Measurements from ENCODE around the gene CHD5. TPM values are rescaled to one million over a fixed set of nuclear protein-coding genes. Genes with fewer than 3 reads are reported as not detected.
A peak's percentile ranks its signal among the peaks of the same experiment; 100 is the strongest.

The CHD5 gene
- total RNA-seq, 1 experiment from 2014 or later = 6.1 TPM

DNA sequence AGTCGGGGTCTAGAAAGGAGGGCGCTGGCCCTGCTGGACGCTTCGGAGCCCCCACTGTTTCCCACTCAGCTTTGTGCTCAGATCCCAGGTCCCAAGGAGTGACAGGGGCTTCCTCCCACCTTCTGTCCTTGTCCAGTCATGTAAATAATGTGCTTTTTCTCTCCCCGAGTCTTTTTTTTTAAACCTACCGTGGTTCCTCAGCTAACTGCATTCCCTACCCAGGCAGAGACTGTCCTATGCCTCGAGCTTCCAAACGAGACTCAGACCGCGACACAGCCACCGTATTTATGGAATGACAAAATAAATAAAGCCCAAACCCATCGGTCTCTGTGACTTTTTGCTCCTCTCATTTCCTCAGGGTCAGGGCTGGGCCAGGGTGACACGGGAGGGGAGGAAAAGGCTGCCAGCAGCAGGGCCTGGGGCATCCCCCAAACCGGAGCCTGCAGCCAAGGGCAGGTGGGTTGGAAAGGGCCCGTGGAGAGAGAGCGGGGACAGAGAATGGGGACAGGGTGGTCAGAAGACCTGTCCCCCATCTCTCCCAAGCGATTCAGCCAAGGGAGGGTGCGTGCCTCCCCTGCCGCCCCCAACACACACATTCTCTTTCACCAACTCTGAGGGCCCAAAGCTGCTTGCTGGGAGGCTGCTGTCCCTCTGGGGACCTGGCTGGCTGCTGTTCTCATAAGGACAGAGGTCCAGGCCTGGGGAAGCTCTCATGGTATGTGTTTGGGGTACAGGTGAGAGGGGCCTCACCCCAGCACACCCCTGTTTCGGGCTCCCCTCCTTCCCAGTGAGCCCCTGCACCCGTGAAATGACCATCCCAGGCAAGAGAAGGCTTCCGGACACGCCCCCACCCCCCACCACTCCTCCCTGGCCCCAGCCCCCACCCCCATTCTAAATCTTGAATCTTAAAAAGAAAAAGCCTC, 79.0 kb downstream of the CHD5 start:
- Histone ChIP-seq H3K9ac (ENCODE audit: low read length) (no peak overlapping the region), H3K79me2 (ENCODE audit: insufficient read depth, low read length) (no peaks in the 10 kb centered on the region), H3K27ac (ENCODE audit: low read depth, low read length) (no peak overlapping the region), H3K4me1 (ENCODE audit: control insufficient read depth in 1 of 2, insufficient read depth in 2 of 2, low read length in 2 of 2) (no peaks in the 10 kb centered on the region; a peak in 2 of 4 replicates), H3K36me3 (ENCODE audit: control insufficient read depth in 1 of 2, insufficient read depth in 2 of 2, low read length in 2 of 2) (no peaks in the 10 kb centered on the region), H2AFZ (ENCODE audit: low read depth, low read length, poor library complexity, severe bottlenecking) (no peak overlapping the region), H3K4me3 (replicated peaks in 1 of 2; ENCODE audit: low read depth in 1 of 2, low read length in 2 of 2) (no peak overlapping the region), H4K20me1 (ENCODE audit: insufficient read depth) (no peaks in the 10 kb centered on the region), H3K9me3 (ENCODE audit: control insufficient read depth in 1 of 2, insufficient read depth in 1 of 2, low read depth in 1 of 2, low read length in 2 of 2) (no peaks in the 10 kb centered on the region), H3K9me2 (ENCODE audit: insufficient read depth) (no peaks in the 10 kb centered on the region), H3K4me2 (ENCODE audit: low read length) (no peak overlapping the region), H3K27me3 (ENCODE audit: insufficient read depth, low read length) (no peaks in the 10 kb centered on the region)
- CTCF ChIA-PET = no interaction called here
- TF ChIP-seq TCF7L2 (IDR thresholded peaks at IDR 0.05; ENCODE audit: borderline replicate concordance, extremely low read depth, insufficient read depth, insufficient read length) (no peak), SRF (IDR thresholded peaks at IDR 0.05; ENCODE audit: low read depth) (no peak), SP1 (IDR thresholded peaks at IDR 0.05; ENCODE audit: low read depth) (no peak)
- no peak for ATAC-seq
- DNase-seq (ENCODE audit: low read depth, low spot score) = no peak
- RAD21 ChIA-PET (ENCODE audit: low non-redundant PET in 1 of 2, low total read pairs in 2 of 2, uncharacterized antibody in 2 of 2, unreplicated experiment in 2 of 2) = no interaction called here
- POLR2A ChIA-PET = no interaction called here
- no TSS peak for BruUV-seq (replicated peaks)
- intact Hi-C loops (cut with micrococcal nuclease) = no loop called here

DNA sequence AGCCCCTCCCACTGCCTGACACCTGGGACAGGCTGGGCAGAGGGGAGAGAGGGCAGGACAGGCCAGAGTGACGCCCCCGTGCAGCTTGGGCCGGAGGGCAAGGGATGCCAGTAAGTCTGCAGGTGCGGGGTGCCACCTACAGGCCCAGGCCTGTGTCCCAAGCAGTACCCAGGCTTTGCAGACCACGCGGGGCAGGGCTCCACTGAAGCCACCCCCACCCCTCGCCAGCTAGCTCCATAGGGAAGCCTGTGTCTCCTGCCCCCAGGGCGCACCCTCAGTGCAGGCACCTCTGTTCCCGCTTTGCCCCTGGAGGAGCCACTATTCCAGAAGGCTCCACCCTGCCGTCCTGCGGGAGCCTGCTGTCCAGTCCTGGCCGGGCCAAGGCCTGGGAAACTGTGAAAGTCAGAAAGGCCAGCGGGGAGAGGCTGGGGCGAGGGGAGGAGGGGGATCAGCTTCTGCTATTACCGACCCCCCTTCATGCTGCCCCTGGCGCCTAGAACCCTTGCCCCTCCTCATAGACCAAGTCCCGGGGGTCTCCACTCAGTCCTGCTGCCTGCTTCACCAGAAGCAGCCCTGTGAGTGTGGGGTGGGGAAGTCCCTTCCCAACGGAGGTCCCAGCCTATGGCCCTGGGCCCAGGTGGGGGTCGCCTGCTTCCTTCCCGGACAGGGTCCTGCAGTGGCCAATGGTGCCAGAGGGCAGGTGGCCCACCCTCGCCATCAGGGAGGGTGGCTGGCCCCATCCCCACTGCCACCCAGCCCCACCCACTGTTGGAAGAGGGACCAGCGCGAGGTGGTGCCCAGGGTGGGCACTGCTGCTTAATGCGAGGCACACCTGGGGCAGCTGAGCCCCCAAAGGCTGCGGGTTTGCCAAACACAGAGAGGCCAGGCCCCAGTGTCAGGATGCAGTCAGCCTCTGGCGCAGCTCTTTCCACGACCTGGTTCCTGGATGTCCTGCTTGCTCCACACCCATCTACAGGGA, 80.0 kb downstream of the CHD5 start:
- BruUV-seq (replicated peaks) = no TSS peak
- ChIA-PET RAD21 (ENCODE audit: low non-redundant PET in 1 of 2, low total read pairs in 2 of 2, uncharacterized antibody in 2 of 2, unreplicated experiment in 2 of 2) (no interaction called here), POLR2A (no interaction called here), CTCF (no interaction called here)
- Histone ChIP-seq H3K4me2 (ENCODE audit: low read length) (no peak overlapping the region), H3K4me1 (ENCODE audit: control insufficient read depth in 1 of 2, insufficient read depth in 2 of 2, low read length in 2 of 2) (no peaks in the 10 kb centered on the region; a peak in 2 of 4 replicates), H2AFZ (ENCODE audit: low read depth, low read length, poor library complexity, severe bottlenecking) (no peak overlapping the region), H3K79me2 (ENCODE audit: insufficient read depth, low read length) (no peaks in the 10 kb centered on the region), H3K9me2 (ENCODE audit: insufficient read depth) (no peaks in the 10 kb centered on the region), H3K27ac (ENCODE audit: low read depth, low read length) (no peak overlapping the region), H3K36me3 (ENCODE audit: control insufficient read depth in 1 of 2, insufficient read depth in 2 of 2, low read length in 2 of 2) (no peaks in the 10 kb centered on the region), H4K20me1 (ENCODE audit: insufficient read depth) (no peaks in the 10 kb centered on the region), H3K9me3 (ENCODE audit: control insufficient read depth in 1 of 2, insufficient read depth in 1 of 2, low read depth in 1 of 2, low read length in 2 of 2) (no peaks in the 10 kb centered on the region), H3K9ac (ENCODE audit: low read length) (no peak overlapping the region), H3K27me3 (ENCODE audit: insufficient read depth, low read length) (no peaks in the 10 kb centered on the region), H3K4me3 (replicated peaks in 1 of 2; ENCODE audit: low read depth in 1 of 2, low read length in 2 of 2) (no peak overlapping the region)
- no peak for DNase-seq (ENCODE audit: low read depth, low spot score)
- ATAC-seq = peak; percentile 81
- TF ChIP-seq SIN3A (IDR thresholded peaks at IDR 0.05; ENCODE audit: low read depth) = no peak
- TF ChIP-seq, protein P1, sequence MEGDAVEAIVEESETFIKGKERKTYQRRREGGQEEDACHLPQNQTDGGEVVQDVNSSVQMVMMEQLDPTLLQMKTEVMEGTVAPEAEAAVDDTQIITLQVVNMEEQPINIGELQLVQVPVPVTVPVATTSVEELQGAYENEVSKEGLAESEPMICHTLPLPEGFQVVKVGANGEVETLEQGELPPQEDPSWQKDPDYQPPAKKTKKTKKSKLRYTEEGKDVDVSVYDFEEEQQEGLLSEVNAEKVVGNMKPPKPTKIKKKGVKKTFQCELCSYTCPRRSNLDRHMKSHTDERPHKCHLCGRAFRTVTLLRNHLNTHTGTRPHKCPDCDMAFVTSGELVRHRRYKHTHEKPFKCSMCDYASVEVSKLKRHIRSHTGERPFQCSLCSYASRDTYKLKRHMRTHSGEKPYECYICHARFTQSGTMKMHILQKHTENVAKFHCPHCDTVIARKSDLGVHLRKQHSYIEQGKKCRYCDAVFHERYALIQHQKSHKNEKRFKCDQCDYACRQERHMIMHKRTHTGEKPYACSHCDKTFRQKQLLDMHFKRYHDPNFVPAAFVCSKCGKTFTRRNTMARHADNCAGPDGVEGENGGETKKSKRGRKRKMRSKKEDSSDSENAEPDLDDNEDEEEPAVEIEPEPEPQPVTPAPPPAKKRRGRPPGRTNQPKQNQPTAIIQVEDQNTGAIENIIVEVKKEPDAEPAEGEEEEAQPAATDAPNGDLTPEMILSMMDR (IDR thresholded peaks at IDR 0.05 in 2 of 3, conservative IDR thresholded peaks at IDR 0.05 in 1 of 3; ENCODE audit: borderline replicate concordance in 1 of 3, insufficient read depth in 1 of 3, low read depth in 2 of 3, low read length in 2 of 3) = peak in 2 of 3 experiments; percentile 25 to 30; a peak in 3 of 6 replicates
- intact Hi-C loops (cut with micrococcal nuclease) = loop anchor here (1.0 kb wide), 1 partner anchor 47 kb away; no protein-coding TSS in a partner anchor
